ENCODE results near the gene AFAP1L2.

The AFAP1L2 gene

DNA sequence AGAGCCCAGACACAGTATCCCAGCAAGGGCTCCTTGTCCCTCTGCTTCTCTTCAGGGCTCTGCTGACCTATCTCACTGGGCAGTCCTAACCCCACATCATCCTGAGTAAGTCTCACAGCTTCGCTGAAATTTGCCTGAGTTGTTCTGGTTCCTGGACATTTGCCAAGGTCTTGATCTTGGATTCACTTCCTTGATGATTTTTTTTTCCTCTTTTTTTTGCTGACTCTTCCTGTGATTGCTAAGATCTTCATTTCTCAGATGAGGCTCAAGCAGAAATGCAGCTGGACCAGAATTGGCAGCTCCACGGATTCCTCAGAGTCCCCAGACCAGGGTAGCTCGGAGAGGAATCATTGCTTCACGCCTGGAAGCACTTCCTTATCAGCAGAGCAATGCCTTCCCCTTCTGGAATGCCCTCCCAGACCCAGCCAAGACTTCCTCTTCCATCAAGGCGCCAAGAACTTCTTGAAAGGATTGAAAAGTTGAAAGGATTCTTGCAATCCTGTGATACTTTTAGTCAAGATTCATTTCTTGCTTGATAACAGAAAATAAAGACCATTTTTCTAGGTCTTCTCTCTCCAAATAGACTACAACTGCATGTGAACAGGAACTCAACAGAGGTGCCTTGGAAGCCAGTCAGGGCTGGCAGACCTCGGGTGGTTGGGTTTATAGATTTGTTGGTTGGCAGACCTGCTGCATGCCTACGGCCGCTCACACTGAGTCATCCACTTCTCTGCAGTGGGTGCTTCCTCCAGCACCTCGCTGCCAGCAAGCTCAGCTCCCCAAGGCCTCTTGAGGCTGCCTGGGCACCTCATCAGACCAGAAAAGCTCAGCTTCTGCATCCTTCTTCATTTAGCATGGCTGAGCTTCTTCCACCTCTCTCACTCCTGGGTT, 8.8 kb upstream of the AFAP1L2 start:
- DNase-seq (ENCODE audit: low spot score): no peak

DNA sequence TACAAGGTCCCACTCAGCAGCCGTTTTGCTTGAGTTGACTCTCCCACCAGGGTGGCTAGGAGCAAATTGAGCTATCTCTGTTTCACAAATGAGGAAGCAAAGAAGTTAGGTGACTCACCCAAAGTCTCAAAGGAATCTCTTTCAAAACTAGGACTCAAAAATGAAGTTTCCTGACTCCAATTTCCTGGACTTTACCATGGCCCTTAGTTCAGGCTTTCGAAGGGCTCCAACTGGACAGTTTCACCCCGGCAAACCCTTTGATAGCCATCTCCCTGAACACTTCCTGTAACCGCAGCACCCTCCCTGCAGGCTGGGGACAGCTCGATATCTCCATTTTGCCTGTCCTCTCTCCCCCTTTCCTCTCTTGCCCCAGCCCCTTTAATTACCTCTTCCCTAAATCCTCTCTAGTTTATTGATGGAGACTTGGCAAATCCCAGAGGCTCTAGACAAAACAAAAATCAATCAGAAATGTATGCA, 4.7 kb upstream of the AFAP1L2 start:
- DNase-seq (ENCODE audit: low spot score): no peak

DNA sequence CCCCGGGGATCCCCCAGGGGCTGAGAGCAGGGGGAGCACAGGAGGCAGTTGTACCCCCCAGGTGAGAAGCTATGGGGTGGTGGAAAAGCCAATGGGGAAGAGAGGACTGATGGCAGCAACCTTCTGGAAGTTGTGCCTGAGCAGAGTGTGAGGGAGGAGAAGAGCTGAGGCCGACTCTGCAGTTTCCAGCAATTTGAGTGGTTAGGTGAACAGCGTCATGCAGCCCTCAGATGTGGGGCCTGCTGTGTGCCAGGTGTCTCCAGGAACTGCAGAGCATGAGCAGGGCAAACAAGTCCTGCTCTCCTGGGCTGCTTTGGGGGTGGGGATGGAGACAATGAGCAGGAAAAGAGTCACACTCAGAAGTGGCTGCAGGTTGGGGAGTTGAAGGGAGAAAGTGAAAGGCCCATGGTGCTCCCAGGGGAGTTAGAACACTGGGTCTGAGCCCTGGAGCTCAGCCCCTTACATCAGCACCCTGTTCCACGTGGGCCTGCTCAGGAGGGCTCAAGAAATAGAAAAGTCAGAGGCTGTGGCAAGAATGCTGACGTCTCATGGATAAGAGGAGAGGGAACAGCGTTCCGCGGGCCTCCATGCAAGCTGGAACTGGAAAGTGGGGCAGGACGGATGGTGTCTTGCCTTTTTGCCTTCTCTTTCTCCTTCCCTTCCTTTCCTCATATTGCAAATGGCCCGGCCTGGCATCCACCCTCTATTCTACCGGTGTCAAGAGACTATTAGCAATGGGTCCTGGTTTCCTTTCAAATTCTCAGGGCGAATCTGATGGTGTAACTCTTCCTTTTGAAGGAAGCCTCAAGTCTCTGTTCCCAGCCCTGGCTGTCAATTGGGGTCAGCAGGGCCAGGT, 4.0 kb upstream of the AFAP1L2 start:
- DNase-seq (ENCODE audit: low spot score): no peak

DNA sequence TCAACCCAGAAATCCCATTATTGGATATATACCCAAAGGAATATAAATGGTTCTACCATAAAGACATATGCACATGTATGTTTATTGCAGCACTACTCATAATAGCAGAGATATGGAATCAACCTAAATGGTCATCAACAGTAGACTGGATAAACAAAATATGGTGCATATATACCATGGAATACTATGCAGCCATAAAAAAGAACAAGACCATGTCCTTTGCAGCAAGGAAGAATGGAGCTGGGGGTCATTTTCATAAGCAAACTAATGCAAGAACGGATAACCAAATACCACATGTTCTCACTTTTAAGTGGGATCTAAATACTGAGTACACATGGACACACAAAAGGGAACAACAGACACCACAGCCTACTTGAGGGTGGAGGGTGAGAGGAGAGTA, 2.2 kb upstream of the AFAP1L2 start:
- DNase-seq (ENCODE audit: low spot score): no peak

DNA sequence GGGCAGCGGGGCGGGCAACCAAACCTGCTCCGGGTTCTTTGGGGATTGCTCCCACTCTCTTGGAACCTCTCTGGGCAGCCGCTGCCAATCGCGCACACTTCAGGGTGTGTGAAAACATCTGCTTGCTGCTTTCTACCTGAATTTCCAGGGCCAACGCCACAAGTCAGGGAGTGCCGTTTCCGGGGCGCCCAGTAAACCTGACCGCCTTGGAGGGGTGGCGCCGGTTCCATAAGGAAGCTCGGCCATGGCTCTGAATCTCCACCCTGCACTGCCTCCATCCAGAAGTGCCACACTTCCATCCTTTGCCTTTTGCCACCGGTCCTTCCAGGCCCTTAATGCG, 679 bp upstream of the AFAP1L2 start:
- DNase-seq (ENCODE audit: low spot score): no peak

DNA sequence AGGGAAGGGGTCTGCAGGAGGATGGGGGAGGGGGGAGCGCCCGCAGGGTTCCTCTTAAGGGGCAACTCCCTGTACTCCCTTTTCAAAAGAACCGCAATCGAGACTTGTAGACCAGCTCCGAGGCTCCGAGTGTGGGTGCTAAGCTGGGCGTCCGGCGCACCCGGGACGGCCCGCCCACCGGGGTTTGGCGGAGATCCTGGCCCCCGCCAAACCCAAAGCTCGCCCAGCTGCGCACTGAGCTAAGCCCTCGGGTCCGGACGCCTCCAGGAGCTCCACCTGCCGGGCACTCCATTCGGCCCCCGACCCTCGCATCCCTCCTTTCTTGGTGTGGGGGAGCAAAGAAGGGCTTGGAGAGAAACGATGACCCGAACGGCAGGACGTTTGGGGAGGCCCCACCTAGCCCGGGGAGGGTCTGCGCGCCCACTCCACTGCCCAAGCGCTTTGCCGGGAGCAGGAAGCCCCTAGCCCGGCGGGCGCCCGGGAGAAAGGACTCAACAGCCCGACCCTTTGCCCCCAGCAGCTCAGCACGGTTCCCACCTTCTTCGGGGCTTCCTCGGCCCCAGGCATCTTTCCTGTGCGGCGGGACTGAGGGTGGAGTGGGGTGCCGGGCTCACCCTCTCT, 651 bp downstream of the AFAP1L2 start:
- DNase-seq (ENCODE audit: low spot score): no peak

DNA sequence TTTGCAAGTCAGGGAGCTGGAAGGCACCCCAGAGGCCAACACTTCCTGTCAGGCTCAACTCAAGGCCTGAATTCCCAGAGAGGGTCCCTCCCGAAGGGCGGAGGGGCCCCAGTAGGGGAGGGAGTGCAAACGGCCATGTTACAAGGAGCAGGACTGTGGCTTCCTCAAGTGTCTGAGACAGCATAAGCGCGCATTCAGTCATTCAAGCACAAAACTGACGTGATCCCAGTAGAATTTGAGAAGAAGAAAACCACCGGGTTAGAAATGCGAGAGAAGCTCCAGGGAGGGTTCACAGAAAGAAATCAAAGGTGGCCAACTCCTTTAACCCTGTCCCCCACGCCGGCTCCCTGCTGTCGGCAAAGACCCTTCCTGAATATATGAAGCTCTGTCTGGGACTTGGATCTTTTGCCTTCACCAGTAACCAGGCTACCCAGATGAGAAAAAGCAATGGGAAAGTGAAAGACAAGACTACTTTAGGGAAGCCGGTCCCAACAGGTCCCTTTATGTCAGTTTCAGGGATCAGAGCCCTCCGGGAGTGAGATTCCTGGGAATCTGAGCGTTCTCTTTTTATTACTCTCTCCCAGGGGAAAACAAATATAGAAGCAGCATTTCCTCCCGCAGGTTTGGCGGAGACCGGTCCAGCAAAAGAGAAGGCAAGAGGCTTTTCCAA, 1.3 kb downstream of the AFAP1L2 start:
- DNase-seq (ENCODE audit: low spot score): no peak

DNA sequence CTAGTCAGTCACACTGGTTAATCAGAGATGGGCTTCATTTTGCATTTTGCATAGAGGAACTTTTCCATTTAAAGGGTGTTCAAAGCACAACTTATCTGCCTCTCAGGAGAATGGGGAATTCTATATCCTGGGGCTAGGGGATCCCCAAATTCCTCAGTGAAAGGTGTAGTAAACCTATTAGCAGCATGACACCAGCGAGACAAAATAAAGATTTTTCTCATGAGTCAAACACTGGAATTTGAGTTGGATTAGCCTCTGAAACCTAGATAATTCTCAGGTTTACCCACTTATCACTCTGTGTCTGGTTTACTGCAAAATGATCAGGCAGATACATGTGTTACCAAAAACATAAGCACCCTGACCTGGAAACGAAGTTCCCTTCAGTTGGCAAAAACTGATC, 2.1 kb downstream of the AFAP1L2 start:
- no peak for DNase-seq (ENCODE audit: low spot score)

DNA sequence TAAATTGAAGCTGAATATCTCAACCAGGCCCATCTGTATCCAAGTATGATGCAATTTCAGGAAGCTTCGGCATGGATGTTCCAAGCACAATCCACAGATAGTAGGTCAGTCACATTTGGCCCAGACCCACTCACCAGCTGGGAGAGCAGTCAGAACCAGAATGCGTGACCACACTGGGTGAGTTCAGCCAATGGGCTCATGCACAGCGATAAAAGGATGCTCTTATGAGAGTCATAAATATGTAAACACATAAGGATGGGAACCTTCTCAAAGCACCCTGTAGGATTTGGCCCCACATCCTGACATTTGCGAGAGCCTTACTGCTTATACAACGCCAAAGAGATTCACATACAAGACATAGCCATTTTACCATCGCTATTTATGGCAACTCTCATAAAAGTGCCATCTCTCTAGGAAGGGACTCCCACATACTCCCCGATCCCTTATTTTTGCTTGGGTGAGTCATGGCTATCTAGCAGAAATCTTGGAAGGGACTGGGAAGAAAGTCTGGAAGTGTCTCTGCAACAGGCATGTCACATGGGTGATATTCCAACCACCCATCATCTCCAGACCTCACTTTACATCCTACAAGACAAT, 3.0 kb downstream of the AFAP1L2 start:
- no peak for DNase-seq (ENCODE audit: low spot score)

DNA sequence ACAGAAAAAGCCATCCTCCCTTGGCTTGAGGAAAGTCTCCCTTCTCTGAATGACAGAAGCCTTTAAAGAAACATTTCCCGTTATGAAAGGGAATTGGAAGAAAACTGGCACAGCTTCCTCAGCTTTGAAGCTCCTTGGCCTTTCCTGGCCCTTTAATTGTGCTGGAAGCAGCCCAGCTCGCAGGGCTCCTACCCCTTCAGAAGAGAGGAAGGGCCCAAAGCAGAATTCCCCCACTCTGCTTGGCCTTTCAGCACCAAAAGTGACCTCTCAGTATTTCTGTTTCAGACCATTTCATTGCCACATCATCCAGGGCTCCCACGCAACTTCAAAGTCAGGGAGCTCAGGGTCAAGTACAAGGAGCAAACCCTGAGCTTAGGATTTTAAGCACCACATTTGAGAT, 4.2 kb downstream of the AFAP1L2 start:
- no peak for DNase-seq (ENCODE audit: low spot score)

DNA sequence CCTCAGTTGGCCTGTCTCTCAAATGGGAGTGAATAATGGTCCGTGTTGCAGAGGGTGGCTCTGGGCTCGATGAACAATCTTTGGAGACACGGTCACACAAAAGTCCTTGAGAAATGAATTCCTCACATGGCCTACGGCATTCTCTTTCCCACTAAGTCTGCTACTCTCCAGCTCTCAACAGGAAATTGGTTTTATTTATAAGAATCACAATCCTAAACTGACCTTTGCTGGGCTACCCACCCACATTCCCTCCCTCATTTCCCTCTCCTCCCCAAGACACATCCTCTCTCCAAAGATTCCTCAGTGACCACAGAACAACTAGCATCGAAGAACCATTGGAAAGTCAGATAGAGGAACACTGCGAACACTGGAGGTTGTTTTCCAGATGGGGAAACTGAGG, 4.7 kb downstream of the AFAP1L2 start:
- no peak for DNase-seq (ENCODE audit: low spot score)

DNA sequence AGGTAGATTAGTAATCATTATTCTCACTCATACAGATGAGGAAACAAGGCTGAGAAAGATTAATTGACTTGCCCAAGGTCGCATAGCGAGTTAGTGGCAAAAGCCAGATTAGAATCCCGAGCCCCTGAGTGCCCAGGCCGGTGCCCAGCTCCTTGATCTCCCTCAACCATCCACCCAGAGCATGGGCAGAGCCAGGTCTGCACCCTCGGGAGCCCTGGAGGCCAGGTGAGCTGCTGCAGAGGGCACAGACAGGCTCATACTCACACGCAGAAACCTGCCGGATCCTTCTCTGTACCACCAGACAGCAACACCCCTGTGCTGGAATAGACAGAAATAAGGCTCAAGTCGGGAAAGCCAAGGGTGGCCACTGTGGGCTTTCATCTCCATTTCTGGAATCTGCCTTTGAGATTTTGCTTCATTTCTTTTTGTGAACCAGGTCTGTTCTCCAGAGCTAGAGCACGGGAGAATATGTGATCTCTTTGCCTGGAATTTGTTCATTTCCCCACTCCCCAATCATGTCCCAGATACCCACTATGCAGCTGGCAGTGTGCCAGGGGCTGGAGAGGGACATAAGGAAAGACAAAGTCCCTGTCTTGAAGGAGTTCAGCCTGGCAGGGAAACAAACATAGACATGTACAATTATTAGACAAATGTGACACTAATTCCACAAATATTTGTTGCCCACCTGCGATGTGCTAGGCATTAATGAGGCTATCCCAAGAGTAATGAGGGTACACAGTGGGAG, 5.5 kb downstream of the AFAP1L2 start:
- no peak for DNase-seq (ENCODE audit: low spot score)

DNA sequence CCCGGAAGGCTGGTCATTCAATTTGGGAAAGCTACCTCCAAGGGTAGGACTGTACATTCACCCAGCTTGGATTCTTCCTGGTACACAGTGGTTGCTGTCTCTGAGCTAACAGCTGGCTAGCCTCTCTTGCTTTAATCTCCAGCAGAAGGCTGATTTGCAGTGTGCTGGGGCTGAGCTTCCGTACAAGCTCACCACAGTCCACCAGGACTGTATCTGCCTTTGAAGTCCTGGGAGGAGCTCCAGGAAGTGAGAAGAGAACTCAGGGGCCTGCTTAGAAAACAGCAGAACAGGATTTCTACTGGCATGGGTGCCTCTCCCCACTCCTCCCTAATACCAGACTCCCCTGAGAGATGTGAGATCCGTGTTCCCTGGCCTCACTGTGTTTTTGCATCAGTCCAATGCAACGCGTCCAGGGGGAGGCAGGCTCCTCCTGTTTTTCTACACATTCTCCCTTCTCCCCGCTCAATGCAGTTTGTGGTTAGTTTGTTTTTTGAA, 6.6 kb downstream of the AFAP1L2 start:
- no peak for DNase-seq (ENCODE audit: low spot score)

DNA sequence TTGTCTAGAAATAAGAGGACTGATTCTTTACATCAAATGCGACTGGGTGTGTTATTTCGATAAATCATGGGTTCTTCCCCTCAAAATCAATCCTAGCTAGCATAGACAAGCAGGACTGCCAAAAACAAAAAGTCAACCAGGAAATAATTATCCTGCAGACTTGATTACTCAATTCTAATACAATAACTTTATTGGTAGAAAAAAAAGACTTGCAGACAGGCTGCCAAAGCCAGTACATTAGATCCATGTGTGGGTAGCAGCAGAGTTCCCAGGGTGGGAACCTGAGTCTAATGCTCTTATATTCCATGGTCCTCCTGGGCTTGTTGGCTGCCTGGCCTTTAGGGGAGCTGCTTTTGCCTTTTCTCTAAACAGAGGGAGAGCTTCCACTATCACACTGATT, 7.8 kb downstream of the AFAP1L2 start:
- DNase-seq (ENCODE audit: low spot score): no peak

DNA sequence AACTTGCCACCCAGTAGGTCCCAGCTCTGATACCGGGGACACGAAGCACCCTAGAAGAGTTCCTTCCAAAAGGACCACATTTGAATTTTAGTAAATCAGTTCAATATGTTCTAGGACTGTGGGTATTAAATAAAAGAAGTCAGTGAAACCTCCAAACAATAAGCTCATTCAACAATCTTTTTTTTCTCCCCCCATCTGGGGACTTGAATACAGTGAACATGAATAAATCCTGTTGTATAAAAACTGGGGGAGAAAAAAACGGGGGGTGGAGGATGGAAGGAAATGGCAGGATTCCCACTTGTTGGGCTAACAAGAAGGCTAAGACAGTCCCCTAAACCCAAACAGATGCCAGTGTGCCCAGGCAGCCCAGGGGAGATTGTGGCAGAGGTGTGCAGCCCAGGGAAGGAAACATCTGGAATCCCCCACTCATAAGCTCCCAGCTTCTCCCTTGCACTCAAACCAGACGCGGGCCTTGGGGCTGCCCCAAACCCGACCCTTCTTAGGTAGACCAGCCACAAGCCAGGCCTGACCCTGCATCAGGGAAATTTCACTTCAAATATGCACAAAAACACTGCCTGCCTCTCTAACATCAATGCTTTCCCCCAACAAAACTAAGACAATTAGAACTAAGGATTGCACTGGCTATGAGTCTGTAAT, 8.8 kb downstream of the AFAP1L2 start:
- DNase-seq (ENCODE audit: low spot score): peak; percentile 77

DNA sequence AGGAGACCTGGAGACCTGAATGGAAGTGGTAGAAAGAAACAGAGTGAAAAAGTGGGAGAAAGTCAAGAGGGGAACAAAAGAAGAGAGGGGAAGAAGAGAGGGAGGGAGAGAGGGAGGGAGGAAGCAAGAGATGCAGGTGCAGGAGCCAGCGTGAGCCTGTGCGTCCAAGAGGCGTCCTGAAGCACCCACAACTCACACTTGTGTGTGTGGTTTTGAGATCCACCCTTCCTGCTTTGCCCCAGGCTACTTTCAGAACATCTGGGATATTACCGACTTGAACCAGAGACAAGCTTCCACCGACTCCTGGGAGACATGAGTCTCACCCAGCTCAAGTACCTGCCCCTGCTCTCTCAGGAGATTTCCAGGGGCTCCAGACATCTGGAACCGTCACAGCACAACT, 9.8 kb downstream of the AFAP1L2 start:
- no peak for DNase-seq (ENCODE audit: low spot score)

DNA sequence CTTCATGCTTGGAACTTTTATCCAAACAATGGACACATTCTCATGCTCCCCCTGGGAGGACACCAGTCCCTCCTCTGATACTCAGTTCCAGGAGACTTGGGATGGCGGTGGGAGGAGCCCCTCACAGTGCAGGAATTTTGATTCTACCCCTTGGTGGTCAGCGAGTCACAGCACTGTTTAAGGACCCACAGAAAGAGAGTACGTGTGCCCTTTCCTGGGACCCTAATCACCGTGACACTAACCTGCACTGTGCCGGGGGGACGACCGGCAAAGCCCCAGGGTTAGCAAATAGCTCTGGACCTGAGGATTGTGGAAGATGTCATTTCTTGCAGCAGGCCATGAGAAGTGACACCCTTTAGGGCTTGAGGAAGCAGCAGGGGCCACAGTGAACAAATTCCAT, 10.4 kb downstream of the AFAP1L2 start:
- no peak for DNase-seq (ENCODE audit: low spot score)

DNA sequence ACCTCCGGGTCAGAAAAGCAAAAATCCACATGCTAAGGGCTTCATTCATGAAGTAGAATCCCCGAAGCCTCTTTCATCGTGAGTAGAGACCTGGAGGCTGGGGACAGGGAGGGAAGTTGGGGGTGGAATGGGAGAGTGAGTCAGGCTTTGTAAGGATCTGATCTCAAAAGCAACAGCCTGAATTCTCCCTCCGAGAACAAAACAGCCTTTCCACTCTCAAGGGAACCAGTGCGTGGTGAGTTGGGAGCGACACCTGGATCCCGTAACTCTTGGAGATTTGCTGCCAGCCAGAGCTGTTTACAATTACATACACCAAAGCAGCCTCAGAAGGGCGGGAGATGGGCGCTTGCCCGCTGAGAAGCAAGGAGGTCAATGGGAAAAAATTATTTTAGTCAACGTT, 10.8 kb downstream of the AFAP1L2 start:
- DNase-seq (ENCODE audit: low spot score): no peak

DNA sequence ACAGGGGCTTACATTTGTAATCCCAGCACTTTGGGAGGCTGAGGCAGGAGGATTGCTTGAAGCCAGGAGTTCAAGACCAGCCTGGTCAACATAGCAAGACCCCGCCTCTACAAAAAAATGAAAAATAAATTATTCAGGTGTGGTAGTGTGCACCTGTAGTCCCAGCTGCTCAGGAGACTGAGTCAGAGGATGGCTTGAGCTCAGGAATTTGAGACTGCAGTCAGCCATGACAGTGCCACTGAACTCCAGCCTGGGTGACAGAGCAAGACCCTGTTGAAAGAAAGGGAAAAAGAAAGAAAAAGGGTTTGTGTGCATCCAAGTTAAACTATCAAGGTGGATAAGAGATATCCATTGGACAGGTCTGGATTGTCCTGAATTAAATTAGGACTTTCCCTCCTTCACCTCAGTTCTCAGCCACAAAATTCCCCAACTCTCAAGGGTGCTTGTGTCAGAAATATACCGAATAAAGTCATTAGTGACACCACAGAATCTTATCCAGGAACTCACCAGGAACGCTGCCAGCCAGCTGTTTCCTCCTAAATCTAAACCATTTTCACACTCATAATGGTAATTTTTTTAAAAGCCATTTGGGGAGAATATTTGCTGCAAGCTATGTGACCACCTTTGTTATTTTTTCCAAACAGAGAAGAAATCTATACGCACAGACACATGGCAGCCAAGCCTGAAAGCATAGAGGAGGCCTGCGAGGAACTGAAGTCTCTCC, 12.0 kb downstream of the AFAP1L2 start:
- no peak for DNase-seq (ENCODE audit: low spot score)

DNA sequence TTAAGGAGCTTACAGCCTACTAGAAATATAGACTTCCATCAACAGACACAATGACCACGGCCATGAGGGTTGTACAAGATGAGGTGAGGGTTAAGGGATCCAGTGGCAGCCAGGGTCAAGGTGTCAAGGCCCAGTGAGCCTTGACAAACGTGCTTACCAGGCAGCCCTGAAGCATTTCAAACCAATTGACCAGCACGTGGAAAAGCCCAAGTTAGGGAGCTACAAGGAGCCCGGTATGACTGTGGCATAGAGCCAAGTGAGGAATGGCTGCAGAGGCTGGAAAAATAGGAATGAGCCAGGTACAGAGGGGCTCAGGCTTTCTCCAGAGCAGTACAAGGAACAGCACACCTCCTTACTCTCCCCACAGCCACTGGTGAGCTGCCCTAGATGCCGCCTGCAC, 12.7 kb downstream of the AFAP1L2 start:
- DNase-seq (ENCODE audit: low spot score): no peak

All from COLO829 (cell line).